Activated T-cell treated with anti-CD3 and anti-CD28 coated beads, Interleukin-2, amount 50 U/mL, for 48 hours (primary cell): Measurements from ENCODE around the gene ONECUT3.
"Not testable (repeated sequence)": the region's sequence is repeated elsewhere in the genome, so short reads cannot be mapped to it uniquely, and the experiment has no call there.

Source experiments
- DNase-seq, 2 experiments: peaks; one replicate each; pipeline ENCODE4 v3.0.0-alpha.2; 2020

Gene ONECUT3

GRCh38 chr19:1770866-1771576, 17.7 kb downstream of the ONECUT3 start:
- DNase-seq: no peak

GRCh38 chr19:1773184-1773583, 19.9 kb downstream of the ONECUT3 start:
- no peak for DNase-seq

GRCh38 chr19:1774989-1775772, 21.9 kb downstream of the ONECUT3 start:
- DNase-seq: peak in 1 of 2 experiments; percentile 63

DNA sequence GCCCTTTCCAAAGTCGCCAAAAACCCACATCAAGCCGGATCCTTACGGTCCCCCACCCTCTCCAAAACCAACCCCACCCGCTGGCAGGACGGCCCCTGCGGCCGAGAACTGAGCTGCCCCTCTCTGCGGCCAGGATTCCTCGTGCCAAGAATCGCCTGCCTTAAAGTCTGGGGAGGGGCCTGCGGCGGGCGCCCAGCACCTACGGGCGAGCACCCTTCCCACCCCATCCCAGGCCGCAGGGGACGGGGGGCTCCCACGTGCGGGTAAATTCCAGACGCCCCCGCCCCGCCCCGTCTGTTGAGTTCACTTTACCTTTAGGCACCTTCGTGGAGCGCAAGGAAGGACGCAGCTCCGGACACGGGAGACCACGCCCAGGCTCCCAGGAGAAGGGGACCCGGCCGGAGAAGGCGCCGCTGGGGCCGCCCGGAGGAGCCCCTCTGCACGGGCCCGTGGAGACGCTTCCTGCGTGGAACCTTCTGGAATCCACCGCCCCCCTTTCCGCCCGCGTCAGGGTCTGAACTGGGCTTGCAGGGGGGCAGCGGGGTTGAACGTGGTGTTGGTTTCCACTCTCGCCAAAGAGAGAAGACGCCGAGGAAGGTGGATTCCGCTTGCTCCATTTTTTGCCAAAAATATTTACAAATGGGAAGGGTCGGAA, 22.8 kb downstream of the ONECUT3 start:
- DNase-seq: no peak

- DNase-seq: no peak
Observed at GRCh38 chr19:1776606-1777147, 23.4 kb downstream of the ONECUT3 start.

GRCh38 chr19:1777149-1777548, 23.8 kb downstream of the ONECUT3 start:
- no peak for DNase-seq

DNA sequence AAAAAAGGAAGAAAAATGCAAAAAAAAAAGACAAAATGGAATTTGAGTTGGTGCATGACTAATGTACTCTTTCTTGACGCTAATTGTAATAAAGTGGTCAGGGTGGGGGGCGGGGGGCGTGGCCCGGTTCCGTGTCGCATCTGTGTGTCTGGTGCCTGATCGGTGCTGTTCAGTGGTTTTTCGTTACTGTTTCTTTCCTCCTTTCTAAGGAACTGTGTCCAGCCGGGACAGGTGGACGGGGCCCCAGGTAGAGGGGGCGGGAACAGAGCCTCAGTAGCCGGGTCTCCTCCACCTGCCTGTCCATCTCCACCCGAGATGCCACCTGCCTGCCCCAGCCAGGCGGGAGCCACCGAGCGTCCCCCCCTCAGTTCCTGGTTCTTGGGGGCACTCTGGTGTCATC, 26.3 kb downstream of the ONECUT3 start:
- DNase-seq: no peak

DNA sequence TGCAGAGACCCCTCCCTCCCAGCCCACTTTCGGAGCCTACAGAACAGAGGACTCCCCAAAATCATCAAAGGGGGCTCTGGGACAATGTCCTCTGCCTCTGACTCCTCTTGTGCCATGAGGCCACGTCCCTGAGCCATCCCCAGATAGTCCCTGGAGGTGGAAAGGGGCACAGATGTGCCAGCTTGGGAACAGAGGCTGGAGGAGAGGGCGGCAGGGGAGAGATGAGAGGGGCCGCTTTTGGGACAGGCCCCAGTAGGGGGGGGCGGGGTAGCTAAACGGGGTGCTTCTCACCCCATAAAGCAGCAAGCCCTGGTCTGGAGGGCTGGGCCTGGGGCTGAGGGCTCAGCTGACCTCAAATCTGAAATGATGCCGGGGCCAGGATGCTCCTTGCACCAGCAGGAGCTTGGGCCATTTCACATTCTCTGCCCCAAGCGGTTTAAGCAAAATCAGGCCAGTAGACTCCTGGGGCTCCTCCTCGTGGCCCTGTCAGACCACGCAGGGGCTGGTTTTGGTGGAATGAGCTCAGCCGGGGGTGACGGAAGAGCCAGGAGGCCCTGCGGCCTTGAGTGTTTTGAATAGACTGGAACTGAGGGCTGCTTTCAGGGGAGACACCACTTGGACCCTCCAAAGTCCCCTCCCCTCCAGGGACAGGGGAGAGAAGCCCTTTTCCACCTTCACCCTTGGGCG, 27.1 kb downstream of the ONECUT3 start:
- DNase-seq: no peak

GRCh38 chr19:1782521-1782920, 29.2 kb downstream of the ONECUT3 start:
- no peak for DNase-seq

- no peak for DNase-seq
Observed at GRCh38 chr19:1783354-1783753, 30.0 kb downstream of the ONECUT3 start.

GRCh38 chr19:1783874-1784273, 30.6 kb downstream of the ONECUT3 start:
- DNase-seq: no peak

GRCh38 chr19:1785310-1785709, 32.0 kb downstream of the ONECUT3 start:
- DNase-seq: no peak

- no peak for DNase-seq
Observed at GRCh38 chr19:1786668-1787067, 33.4 kb downstream of the ONECUT3 start.

GRCh38 chr19:1787116-1787515, 33.8 kb downstream of the ONECUT3 start:
- no peak for DNase-seq

GRCh38 chr19:1789261-1790041, 36.1 kb downstream of the ONECUT3 start:
- no peak for DNase-seq

DNA sequence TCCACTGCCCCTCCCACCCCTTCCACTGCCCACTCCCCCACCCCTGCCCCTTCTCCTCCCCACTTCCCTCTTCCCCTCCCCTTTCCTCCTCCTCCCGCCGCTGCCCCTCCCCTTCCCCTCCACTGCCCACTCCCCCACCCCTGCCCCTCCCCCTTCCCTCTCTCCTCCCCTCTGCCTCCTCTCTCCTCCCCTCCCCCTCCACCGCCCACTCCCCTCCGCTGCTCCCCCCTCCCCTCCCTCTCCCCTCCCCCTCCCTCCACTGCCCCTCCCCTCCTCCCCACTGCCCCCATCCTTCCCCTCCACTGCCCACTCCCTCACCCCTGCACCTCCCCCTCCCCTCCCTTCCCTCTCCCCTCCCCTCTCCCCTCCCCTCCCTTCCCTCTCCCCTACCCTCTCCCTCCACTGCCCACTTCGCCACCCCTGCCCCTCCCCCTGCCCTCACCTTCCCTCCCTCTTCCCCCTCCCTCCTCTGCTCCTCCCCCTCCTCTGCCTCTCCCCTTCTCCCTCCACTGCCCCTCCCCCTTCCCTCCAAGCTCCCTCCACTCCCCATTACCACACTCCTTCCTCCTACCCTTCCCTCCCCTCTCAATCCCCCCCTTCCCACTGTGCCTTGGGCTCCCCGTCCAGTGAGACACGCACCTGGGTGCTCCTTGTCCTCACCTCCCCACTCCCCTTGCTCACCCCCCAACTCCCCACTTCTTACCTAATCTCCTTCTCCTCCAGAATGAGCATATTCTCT, 36.9 kb downstream of the ONECUT3 start:
- DNase-seq: no peak

DNA sequence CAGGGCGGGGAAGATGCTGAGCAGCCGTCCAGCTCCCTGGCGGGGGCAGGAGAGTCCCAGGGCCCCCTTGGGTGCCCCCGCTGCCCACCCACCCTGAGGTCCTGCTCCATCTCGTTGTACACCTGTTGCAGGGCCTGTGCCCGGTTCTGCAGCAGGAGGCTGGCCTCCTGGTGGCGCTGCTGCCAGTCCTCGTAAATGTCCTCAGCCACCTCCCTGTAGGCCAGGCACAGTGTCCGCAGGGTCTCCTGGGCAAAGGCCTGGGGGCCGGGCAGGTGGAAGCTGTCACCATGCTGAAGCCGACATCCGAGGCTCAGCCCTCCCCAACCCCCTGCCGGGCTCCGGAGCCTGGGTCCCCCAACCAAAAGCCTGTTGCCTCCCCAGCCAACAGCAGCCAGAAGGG, 38.6 kb downstream of the ONECUT3 start:
- no peak for DNase-seq

DNA sequence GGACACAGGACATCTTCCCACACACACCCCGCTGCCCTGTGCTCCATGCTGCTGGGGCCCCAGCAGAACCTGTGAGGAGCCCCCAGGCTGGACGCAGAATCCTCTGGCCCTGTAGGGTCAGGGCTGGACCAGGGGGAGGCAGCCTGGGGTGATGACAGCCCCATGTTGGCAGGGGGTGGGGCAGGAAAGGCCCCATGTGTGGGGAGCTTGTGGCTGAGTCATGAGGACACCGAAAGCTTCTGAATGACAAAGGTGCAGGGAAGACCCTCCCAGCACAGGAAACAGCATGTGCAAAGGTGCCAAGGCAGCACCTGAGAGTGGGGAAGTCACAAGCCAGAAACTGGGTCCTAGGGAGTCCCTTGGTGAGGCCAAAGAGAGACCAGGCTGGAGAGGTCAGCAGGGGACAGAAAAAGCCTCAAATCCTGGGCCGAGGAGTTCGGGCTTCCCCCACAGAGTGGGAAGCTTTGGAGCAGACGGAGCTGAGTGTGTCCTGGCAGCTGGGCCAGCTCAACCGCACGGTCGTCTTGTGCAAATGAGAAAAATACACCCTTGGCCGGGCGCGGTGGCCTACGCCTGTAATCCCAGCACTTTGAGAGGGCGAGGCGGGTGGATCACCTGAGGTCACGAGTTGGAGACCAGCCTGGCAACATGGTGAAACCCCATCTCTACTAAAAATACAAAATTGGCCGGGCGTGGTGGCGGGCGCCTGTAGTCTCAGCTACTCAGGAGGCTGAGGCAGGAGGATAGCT, 41.3 kb downstream of the ONECUT3 start:
- DNase-seq: no peak

DNA sequence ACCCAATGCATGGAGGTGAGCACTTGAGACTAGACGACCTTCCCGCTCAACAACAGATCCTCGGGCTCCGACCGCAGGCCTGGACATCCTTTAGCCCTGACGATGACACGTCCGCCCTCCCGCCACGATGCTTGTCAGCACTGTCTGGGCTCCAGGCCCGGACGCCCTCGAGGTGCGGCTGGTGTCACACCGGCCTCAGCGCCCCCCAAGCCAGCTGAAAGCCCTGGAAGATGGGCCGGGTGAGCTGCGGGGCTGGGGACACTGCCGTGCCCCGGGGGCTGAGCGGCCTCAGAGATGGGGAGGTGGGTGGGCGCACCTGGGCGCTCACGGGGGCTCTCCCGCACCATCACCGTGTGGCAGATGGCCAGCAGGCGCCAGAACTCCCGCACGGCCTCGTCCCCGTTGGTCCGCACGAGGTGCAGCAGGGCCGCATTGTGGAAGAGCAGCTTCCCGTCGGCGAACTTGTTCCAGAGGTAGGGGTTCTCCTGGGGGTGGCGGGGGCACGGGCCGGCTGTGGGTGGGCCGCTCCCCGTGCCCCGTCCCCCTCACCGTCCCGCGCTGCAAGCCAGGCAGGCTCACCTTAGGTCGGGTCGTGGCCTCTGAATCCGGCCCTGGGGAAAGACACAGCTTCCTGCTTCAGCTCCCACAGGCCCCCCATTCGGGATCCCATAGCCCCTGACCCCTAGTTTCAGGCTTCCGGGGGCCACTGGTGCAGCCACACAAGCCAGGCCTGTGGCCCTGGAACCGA, 43.3 kb downstream of the ONECUT3 start:
- no peak for DNase-seq

DNA sequence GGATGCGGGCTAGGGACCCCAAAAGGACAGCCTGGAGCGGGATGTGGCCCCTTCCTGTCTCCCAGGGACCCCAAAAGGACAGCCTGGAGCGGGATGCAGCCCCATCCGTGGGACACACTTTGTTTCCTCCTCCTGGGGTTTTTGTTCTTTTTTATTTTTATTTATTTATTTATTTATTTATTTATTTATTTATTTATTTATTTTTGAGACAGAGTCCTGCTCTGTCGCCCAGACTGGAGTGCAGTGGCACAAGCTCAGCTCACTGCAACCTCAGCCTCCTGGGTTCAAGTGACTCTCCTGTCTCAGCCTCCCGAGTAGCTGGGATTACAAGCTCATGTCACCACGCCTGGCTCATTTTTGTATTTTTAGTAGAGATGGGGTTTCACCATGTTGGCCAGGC, 44.0 kb downstream of the ONECUT3 start:
- DNase-seq: not testable (repeated sequence)
